ENCODE data around the gene WDR43. TPM values are rescaled to one million over a fixed set of nuclear protein-coding genes. Genes with fewer than 3 reads are reported as not detected.

Gene WDR43
- total RNA-seq, 1 experiment from 2014 or later: 112 TPM

- peaks cover 44% of the 10 kb centered on the region for H3K36me3 Mint-ChIP-seq
Measured at GRCh38 chr2:28901841-28902240, 7.4 kb downstream of the WDR43 start.

DNA sequence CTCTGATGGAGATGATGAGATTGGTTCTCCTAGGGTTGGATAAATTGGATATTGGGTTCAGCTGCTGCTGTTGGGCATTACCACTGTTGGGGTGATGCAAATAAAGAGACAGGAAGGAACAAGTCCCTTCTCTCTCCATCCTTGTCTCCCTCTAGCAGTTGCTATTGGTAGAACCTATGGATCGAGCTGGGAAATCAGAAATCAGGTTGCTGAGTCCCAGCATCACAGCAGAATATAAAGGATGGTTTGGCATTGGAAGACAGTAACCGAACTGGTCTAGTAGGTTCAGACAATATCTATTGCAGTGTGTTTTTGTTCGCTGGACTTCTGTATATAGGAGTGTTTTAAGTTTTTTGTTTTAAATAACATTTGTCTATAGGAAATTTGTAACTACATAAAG, 8.1 kb downstream of the WDR43 start:
- Mint-ChIP-seq H3K27ac (no peak overlapping the region), H3K4me1 (peaks cover 32% of the 10 kb centered on the region), H3K9me3 (no peaks in the 10 kb centered on the region), H3K36me3 (peaks cover 51% of the 10 kb centered on the region), H3K4me3 (no peak overlapping the region), H3K27me3 (ENCODE audit: low read depth) (no peaks in the 10 kb centered on the region)
- ATAC-seq (no peak), DNase-seq (ENCODE audit: low spot score) (no peak)
- ChIA-PET CTCF (no interaction called here), POLR2A (no interaction called here)
- TF ChIP-seq NFYB (CRISPR knock-in tag; conservative IDR thresholded peaks at IDR 0.05; ENCODE audit: low read depth): no peak
- no peak for TF ChIP-seq STAT6 (CRISPR knock-in tag; conservative IDR thresholded peaks at IDR 0.05; ENCODE audit: low read depth)
- TF ChIP-seq USF1 (CRISPR knock-in tag; IDR thresholded peaks at IDR 0.05): no peak
- TF ChIP-seq, protein P1, sequence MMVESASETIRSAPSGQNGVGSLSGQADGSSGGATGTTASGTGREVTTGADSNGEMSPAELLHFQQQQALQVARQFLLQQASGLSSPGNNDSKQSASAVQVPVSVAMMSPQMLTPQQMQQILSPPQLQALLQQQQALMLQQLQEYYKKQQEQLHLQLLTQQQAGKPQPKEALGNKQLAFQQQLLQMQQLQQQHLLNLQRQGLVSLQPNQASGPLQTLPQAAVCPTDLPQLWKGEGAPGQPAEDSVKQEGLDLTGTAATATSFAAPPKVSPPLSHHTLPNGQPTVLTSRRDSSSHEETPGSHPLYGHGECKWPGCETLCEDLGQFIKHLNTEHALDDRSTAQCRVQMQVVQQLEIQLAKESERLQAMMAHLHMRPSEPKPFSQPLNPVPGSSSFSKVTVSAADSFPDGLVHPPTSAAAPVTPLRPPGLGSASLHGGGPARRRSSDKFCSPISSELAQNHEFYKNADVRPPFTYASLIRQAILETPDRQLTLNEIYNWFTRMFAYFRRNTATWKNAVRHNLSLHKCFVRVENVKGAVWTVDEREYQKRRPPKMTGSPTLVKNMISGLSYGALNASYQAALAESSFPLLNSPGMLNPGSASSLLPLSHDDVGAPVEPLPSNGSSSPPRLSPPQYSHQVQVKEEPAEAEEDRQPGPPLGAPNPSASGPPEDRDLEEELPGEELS (CRISPR knock-in tag; IDR thresholded peaks at IDR 0.05): no peak
- no peak for TF ChIP-seq ZNF219 (CRISPR knock-in tag; IDR thresholded peaks at IDR 0.05; ENCODE audit: borderline replicate concordance)
- TF ChIP-seq ZNF423 (CRISPR knock-in tag; IDR thresholded peaks at IDR 0.05): no peak
- no peak for TF ChIP-seq MLX (CRISPR knock-in tag; IDR thresholded peaks at IDR 0.05)
- TF ChIP-seq CBFB (CRISPR knock-in tag; IDR thresholded peaks at IDR 0.05; ENCODE audit: low read depth): no peak

More at GRCh38 chr2:28901841-28902240, 7.4 kb downstream of the WDR43 start:
- TF ChIP-seq GRHL2 (CRISPR knock-in tag; IDR thresholded peaks at IDR 0.05; ENCODE audit: insufficient replicate concordance, severe bottlenecking) (no peak), FOXJ3 (CRISPR knock-in tag; IDR thresholded peaks at IDR 0.05; ENCODE audit: borderline replicate concordance) (no peak), GABPB1 (CRISPR knock-in tag; IDR thresholded peaks at IDR 0.05) (no peak), ZNF512 (CRISPR knock-in tag; IDR thresholded peaks at IDR 0.05; ENCODE audit: borderline replicate concordance) (no peak), FOXP1 (CRISPR knock-in tag; IDR thresholded peaks at IDR 0.05; ENCODE audit: borderline replicate concordance) (no peak), USF1 (CRISPR knock-in tag; IDR thresholded peaks at IDR 0.05) (no peak), ZBTB21 (CRISPR knock-in tag; IDR thresholded peaks at IDR 0.05; ENCODE audit: borderline replicate concordance) (no peak), OVOL2 (CRISPR knock-in tag; IDR thresholded peaks at IDR 0.05; ENCODE audit: borderline replicate concordance) (no peak), CBFB (CRISPR knock-in tag; IDR thresholded peaks at IDR 0.05; ENCODE audit: low read depth) (no peak), MLX (CRISPR knock-in tag; IDR thresholded peaks at IDR 0.05) (no peak), MXD4 (CRISPR knock-in tag; IDR thresholded peaks at IDR 0.05; ENCODE audit: borderline replicate concordance) (no peak), TEAD4 (CRISPR knock-in tag; IDR thresholded peaks at IDR 0.05) (no peak), NFE2L1 (CRISPR knock-in tag; IDR thresholded peaks at IDR 0.05) (no peak), CREB1 (CRISPR knock-in tag; IDR thresholded peaks at IDR 0.05) (no peak)
- TF ChIP-seq, protein P2, sequence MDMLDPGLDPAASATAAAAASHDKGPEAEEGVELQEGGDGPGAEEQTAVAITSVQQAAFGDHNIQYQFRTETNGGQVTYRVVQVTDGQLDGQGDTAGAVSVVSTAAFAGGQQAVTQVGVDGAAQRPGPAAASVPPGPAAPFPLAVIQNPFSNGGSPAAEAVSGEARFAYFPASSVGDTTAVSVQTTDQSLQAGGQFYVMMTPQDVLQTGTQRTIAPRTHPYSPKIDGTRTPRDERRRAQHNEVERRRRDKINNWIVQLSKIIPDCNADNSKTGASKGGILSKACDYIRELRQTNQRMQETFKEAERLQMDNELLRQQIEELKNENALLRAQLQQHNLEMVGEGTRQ (CRISPR knock-in tag; IDR thresholded peaks at IDR 0.05): no peak
- TF ChIP-seq, protein P3, sequence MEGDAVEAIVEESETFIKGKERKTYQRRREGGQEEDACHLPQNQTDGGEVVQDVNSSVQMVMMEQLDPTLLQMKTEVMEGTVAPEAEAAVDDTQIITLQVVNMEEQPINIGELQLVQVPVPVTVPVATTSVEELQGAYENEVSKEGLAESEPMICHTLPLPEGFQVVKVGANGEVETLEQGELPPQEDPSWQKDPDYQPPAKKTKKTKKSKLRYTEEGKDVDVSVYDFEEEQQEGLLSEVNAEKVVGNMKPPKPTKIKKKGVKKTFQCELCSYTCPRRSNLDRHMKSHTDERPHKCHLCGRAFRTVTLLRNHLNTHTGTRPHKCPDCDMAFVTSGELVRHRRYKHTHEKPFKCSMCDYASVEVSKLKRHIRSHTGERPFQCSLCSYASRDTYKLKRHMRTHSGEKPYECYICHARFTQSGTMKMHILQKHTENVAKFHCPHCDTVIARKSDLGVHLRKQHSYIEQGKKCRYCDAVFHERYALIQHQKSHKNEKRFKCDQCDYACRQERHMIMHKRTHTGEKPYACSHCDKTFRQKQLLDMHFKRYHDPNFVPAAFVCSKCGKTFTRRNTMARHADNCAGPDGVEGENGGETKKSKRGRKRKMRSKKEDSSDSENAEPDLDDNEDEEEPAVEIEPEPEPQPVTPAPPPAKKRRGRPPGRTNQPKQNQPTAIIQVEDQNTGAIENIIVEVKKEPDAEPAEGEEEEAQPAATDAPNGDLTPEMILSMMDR (IDR thresholded peaks at IDR 0.05): no peak
- no peak for DNase-seq (ENCODE audit: low spot score)
- H3K27ac Mint-ChIP-seq: no peak overlapping the region
- H3K4me3 Mint-ChIP-seq: no peak overlapping the region
- H3K4me1 Mint-ChIP-seq: peaks cover 39% of the 10 kb centered on the region
- no peaks in the 10 kb centered on the region for H3K27me3 Mint-ChIP-seq (ENCODE audit: low read depth)
- ChIA-PET CTCF (no interaction called here), POLR2A (no interaction called here)
- no peaks in the 10 kb centered on the region for H3K9me3 Mint-ChIP-seq
- ATAC-seq: no peak

Data from WTC11 (cell line).